Stimulated activated CD8-positive, alpha-beta memory T cell treated with anti-CD3 and anti-CD28 coated beads, Interleukin-15, amount 100 ng/mL, for 24 hours (primary cell): ENCODE measurements around the gene ZNF205.
"Not testable (repeated sequence)": the region's sequence is repeated elsewhere in the genome, so short reads cannot be mapped to it uniquely, and the experiment has no call there.

Experiments
- DNase-seq: peaks from one replicate; pipeline ENCODE4 v3.0.0-alpha.2; 2020; ENCODE audit warnings: low read depth

The ZNF205 gene

GRCh38 chr16:3112058-3112880, at the start of gene ZNF205:
ZNF205 (plus strand) TSS chr16:3112586; CDS start chr16:3113431, 845 bp downstream.
- DNase-seq = no peak

- no peak for DNase-seq
Observed at GRCh38 chr16:3063625-3064386, 48.6 kb upstream of the ZNF205 start.

- no peak for DNase-seq
Observed at GRCh38 chr16:3065069-3065741, 47.2 kb upstream of the ZNF205 start, which contains the start of gene IL32. IL32 (plus strand) TSS chr16:3065640; CDS start chr16:3065812, 172 bp downstream.

GRCh38 chr16:3065742-3066439, 46.5 kb upstream of the ZNF205 start:
- DNase-seq = no peak

GRCh38 chr16:3066440-3066748, 46.0 kb upstream of the ZNF205 start:
- DNase-seq = no peak

- no peak for DNase-seq
Observed at GRCh38 chr16:3068487-3068886, 43.9 kb upstream of the ZNF205 start.

- not testable (repeated sequence) for DNase-seq
Observed at GRCh38 chr16:3069146-3069545, 43.2 kb upstream of the ZNF205 start.

GRCh38 chr16:3070608-3071111, 41.7 kb upstream of the ZNF205 start:
- DNase-seq = no peak

- DNase-seq = no peak
Observed at GRCh38 chr16:3071655-3072054, 40.7 kb upstream of the ZNF205 start.

- not testable (repeated sequence) for DNase-seq
Observed at GRCh38 chr16:3072148-3072547, 40.2 kb upstream of the ZNF205 start.

- not testable (repeated sequence) for DNase-seq
Observed at GRCh38 chr16:3072576-3073263, 39.7 kb upstream of the ZNF205 start.

GRCh38 chr16:3073448-3073847, 38.9 kb upstream of the ZNF205 start:
- DNase-seq = no peak

GRCh38 chr16:3074860-3075522, 37.4 kb upstream of the ZNF205 start:
- no peak for DNase-seq

- DNase-seq = no peak
Observed at GRCh38 chr16:3075523-3075915, 36.9 kb upstream of the ZNF205 start.

GRCh38 chr16:3075946-3076345, 36.4 kb upstream of the ZNF205 start:
- not testable (repeated sequence) for DNase-seq

- DNase-seq = no peak
Observed at GRCh38 chr16:3076577-3076976, 35.8 kb upstream of the ZNF205 start.

GRCh38 chr16:3080024-3080423, 32.4 kb upstream of the ZNF205 start:
- no peak for DNase-seq

- not testable (repeated sequence) for DNase-seq
Observed at GRCh38 chr16:3081957-3082356, 30.4 kb upstream of the ZNF205 start.

- DNase-seq = not testable (repeated sequence)
Observed at GRCh38 chr16:3083408-3083807, 29.0 kb upstream of the ZNF205 start.

- no peak for DNase-seq
Observed at GRCh38 chr16:3084491-3084890, 27.9 kb upstream of the ZNF205 start.
